HG03354 (cell line): Measurements from ENCODE around the gene DCAF10.
"Not testable (repeated sequence)": the region's sequence is repeated elsewhere in the genome, so short reads cannot be mapped to it uniquely, and the experiment has no call there.

Source experiments
- ATAC-seq: cut with Tn5 transposase; IDR thresholded peaks from one replicate; pipeline ENCODE4 v1.9.1; 2021; ENCODE audit warnings: mild to moderate bottlenecking; ENCODE audit not compliant: unreplicated experiment, poor library complexity, severe bottlenecking

DCAF10 gene

DNA sequence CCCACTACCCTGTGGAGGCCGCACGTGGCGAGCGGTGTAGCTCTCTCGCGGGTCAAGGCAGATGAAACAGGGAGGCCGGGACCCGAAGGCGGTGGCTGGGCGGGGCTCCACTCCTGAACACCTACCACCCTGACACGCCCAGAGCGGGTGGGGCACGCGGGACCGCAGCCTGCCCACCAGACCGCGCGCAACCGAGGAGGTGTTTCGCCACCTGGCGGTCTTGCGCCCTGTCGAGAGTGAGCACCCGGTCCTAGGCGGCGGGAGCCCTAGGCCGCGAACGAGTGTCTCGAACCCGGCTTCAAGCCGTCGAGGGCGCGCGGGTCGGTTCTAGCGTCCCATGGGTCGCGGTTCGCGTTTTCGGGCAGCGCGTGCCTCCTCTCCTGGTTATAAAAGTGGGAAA lies 13.5 kb upstream of the DCAF10 start:
- no peak for ATAC-seq

DNA sequence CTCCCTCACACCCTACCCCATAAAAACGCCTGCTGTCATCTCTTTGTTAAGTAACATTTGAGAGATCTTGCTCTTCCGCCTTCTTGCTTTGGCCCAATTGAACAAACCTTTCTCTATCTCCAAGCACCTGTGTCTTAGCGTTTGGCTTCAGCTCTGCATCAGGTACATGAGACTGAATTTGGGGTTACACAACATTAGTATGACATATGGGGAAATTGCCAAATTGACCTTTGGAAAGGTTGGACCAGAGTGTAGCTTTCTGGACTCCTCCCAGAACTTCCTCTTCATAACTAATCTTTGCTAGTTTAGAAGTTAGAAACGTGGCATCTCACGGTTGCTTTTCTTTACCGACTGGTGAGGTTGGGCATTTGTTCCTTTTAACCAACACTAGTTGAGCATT lies 12.3 kb upstream of the DCAF10 start:
- ATAC-seq: no peak

DNA sequence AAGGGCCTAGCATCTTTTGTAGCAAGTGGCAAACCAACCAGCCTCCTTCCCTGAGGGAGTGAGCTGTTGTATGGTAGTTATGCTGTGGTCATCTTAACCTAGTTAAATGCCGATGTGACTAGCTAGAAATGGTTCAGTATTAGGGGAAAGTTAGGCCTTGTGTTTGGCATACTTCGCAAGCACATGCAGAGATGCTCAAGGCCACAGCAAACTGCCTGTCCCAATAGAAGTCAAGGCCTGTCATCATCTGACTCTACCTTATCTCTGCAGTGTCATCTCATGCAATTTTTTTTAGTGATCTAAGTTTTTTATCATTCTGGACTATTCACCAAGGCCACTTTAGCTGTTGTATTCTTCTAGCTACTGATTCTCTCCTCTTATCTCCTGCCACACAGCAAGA lies 10.5 kb upstream of the DCAF10 start:
- ATAC-seq: no peak

DNA sequence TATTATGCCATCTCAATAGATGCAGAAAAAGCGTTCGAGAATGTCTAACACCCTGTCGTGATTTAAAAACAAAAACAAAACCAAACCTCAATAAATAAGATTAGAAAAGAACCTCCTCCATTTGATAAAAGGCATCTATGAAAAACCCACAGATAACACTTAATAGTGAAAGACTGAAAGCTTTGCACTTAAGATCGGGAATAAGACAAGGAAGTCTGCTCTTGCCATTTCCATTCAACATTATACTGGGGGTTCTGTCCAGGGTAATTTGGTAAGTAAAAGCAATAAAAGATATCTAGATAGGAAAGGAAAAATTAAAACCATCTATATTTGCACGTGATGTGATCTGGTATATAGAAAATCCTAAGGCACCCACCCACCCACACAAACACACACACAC lies 8.5 kb upstream of the DCAF10 start:
- no peak for ATAC-seq

- ATAC-seq: no peak
These were observed 4.4 kb upstream of the DCAF10 start for GRCh38 chr9:37796232-37796631.

DNA sequence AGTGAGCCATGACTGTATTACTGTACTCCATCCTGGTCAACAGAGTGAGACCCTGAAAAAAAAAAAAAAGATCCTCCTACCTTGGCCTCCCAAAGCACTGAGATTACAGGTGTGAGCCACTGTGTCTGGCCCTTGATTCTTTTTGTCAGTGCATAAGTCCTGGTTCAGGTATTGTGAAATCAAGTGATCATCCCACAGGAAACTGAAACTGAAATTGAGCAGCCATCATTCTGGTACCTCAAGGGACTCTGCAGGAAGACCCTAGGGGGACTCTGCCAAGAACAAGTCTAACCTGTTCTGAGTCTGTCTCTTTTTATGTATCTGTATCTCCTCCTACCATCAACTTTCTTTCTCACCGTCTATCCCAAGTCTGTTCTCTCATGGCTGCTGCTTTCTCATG lies 1.9 kb upstream of the DCAF10 start:
- no peak for ATAC-seq

- ATAC-seq: peak; percentile 40
These were observed 772 bp downstream of the DCAF10 start for GRCh38 chr9:37801287-37801850.

GRCh38 chr9:37801959-37802711 lies 1.5 kb downstream of the DCAF10 start:
- no peak for ATAC-seq

DNA sequence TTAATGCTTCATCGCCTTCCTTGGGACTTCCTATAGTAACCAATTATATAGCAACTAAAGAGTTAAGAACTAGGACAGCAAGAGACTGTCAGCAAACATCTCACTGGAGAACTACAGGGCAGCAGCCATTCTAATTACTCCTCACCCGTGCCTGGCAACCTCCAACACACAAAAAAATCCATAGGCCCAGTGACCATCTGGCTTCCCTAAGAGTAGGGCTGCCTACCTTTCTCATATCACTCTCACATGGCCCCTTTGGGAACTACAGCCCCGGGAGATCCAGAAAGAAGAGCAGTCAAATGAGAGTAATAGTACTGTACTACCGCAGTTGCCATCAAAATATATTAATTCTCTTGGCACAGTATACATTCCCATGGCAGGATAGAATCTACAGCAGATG lies 5.7 kb downstream of the DCAF10 start:
- ATAC-seq: no peak

DNA sequence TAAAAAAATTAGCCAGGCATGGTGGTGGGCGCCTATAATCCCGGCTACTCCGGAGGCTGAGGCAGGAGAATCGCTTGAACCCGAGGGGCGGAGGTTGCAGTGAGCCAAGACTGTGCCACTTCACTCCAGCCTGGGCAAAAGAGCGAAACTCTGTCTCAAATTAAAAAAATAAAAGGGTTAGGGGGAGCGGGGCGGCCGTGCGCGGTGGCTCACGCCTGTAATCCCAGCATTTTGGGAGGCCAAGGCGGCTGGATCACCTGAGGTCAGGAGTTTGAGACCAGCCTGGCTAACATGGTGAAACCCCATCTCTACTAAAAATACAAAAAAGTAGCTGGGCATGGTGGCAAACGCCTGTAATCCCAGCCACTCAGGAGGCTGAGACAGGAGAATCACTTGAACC lies 9.1 kb downstream of the DCAF10 start:
- ATAC-seq: not testable (repeated sequence)

GRCh38 chr9:37811906-37812476 lies 11.4 kb downstream of the DCAF10 start:
- ATAC-seq: no peak

DNA sequence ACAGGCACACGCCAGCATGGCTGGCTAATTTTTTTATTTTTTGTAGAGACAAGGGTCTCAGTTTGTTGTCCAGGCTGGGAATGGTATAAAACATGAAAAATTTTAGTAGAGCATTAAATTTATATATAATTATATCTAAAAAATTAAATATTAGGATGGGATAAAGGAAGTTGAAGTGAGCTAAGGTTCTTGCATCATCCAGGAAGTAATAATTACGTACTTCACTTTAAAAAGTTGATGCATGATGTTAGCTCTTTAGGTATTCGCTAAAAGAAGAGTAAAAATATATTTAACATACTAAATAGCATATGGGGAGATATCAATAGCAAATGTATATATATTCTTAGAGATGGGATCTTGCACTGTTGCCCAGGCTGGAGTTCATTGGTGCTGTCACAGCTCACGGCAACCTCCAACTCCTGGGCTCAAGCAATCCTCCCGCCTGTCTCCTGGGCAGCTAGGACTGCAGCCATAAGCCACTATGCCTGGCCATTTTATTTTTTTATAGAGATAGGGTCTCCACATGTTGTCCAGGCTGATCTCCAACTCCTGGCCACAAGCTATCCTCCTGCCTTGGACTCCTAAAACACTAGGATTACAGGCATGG lies 12.3 kb downstream of the DCAF10 start:
- ATAC-seq: no peak

- no peak for ATAC-seq
These were observed 18.3 kb downstream of the DCAF10 start for GRCh38 chr9:37818849-37819248.

- no peak for ATAC-seq
These were observed 19.5 kb downstream of the DCAF10 start for GRCh38 chr9:37820142-37820541.

DNA sequence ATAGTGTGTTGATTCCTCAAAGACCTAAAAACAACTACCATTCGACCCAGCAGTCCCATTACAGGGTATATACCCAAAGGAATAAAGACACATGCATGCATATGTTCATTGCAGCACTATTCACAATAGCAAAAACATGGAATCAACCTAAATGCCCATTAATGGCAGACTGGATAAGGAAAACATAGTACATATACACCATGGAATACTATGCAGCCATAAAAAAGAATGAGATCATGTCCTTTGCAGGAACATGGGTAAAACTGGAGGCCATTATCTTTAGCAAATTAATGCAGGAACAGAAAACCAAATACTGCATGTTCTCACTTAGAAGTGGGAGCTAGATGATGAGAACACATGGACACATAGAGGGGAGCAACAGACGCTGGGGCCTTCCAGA lies 24.6 kb downstream of the DCAF10 start:
- ATAC-seq: not testable (repeated sequence)

- ATAC-seq: no peak
These were observed 27.0 kb downstream of the DCAF10 start for GRCh38 chr9:37827483-37828165.

DNA sequence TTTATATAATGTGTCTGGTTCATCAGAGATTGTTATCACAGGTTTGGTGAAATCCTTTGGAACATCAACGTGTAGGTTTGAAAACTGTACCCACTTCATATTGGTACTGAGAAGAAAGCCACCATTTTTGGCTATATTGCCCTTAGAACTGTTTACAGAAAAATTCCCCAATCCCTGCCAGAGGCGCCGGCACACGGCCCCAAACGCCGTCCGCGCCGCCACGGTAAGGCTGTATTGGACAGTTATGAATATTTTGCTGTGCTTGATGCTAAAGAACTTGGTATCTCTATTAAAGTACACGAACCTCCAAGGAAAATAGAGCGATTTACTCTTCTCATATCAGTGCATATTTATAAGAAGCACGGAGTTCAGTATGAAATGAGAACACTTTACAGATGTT lies 35.2 kb downstream of the DCAF10 start:
- no peak for ATAC-seq

- peak; percentile 78 for ATAC-seq
These were observed 35.8 kb downstream of the DCAF10 start for GRCh38 chr9:37836386-37836785.

DNA sequence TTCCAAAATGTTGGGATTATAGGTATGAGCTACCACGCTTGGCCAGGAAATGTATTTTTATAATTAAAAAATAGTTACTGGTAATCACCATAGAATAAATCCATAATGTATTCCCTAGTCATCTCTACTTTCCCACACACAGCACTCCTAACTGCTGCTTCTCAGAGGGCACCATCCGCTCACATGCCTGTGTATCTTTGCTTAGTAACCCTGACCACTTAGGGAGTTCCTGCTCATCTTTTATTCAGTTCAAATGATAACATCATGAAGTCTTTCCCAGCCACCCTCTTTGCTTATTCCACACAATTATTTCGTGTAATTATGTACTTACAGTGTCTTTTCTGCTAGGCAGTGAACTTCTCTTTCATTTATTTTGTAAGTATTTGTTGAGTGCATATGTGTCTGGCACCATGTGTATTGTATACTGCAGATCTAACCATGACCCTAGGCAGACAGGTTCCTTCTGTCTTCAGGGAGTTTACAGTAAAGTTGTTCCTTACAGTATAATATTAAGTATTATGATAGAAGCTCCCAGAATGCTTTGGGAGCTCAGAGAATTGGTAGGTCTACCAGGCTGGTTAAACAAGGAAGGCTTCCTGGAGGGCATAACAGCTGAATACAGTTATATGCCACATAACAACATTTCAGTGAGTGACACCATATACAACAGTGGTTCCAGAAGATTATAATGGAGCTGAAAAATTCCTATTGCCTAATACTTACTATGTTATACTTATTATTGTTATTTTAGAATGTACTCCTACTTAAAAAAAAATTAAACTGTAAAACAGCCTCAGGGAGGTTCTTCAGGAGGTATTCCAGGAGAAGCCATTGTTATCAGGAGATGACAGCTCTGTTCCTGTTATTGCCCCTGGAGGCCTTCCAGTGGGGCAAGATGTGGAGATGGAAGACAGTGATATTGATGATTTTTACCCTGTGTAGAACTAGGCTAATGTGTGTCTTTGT lies 39.2 kb downstream of the DCAF10 start:
- ATAC-seq: no peak
